Activated T-helper 1 cell treated with anti-CD3 and anti-CD28 coated beads, Interleukin-12 subunit alpha, Interleukin-12 subunit beta, Interleukin-2, Interleukin-4 antibody, amounts not matched to agents 30 ng/mL and 10 ng/mL and 1 ng/mL, durations not matched to agents 14 hours and 24 hours and 36 hours (primary cell): ENCODE results near the gene GYPA. TPM values are rescaled to one million over a fixed set of nuclear protein-coding genes. Genes with fewer than 3 reads are reported as not detected.
"Not testable (repeated sequence)": the region's sequence is repeated elsewhere in the genome, so short reads cannot be mapped to it uniquely, and the experiment has no call there.

Experiments
- DNase-seq: peaks from one replicate; pipeline ENCODE4 v3.0.0; 2021; ENCODE audit warnings: low spot score
- H3K27ac Mint-ChIP-seq: one replicate; pipeline ENCODE4 v1.8.0; 2021; ENCODE audit warnings: mild to moderate bottlenecking, mixed read lengths
- H3K27me3 Mint-ChIP-seq: one replicate; pipeline ENCODE4 v1.8.0; 2022; ENCODE audit warnings: mild to moderate bottlenecking, moderate library complexity, mixed read lengths; ENCODE audit not compliant: insufficient read depth
- H3K36me3 Mint-ChIP-seq: one replicate; pipeline ENCODE4 v1.8.0; 2021; ENCODE audit warnings: low read depth, mixed read lengths
- H3K4me1 Mint-ChIP-seq: one replicate; pipeline ENCODE4 v1.8.0; 2021; ENCODE audit warnings: low read depth, mixed read lengths
- H3K4me3 Mint-ChIP-seq: one replicate; pipeline ENCODE4 v1.8.0; 2021; ENCODE audit warnings: mild to moderate bottlenecking, moderate library complexity, mixed read lengths
- H3K9me3 Mint-ChIP-seq: one replicate; pipeline ENCODE4 v1.8.0; 2021; ENCODE audit warnings: mixed read lengths
- intact Hi-C: fragments of 100-400 bp; cut with micrococcal nuclease; formaldehyde crosslinking; loops from one replicate; pipeline ENCODE4 v1.15.1; 2024
- total RNA-seq: library from RNA; stranded (reverse); gene quantifications from 2 replicates; pipeline ENCODE4 v1.2.3, GENCODE V29; 2022

Gene GYPA
- total RNA-seq = not detected in 2 replicates

DNA sequence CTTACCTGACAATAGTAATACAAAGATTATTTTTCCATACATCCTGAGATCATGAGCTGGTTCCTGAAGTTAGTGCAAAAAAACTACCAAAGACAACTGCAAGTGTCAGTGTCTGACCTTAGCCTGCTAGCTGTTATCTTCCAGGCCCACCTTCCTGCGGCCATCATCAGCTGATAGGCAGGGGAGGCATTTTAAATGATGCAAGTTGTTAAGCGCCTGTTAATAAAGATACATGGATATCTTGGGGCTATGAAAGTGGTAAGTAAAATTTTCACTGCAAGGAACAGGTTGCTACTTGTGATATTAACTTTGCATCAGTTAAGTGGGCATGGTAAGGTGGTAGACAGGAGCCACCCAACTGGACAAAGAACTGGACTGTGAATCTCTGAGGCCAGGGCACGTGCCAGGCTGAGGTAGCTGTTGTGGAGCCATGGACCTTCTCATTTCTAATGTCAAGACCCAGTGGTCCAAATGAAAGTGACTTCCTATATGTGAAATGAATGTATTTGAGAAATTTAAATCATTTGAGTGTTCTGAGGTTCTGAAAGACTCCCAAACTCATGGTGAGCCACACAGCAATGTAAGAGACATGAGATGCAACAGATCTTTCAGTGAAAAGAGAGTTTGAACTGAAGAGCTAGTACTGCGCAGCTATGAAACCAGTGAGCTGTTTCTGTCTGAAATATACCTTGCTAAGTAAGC is at the start of gene GYPA:
TSS of gene GYPA (minus strand) at position 125 of the 702 bp plus-strand sequence. CDS start at position 42, 83 bp downstream.
- H3K36me3 Mint-ChIP-seq, H3K4me3 Mint-ChIP-seq, H3K9me3 Mint-ChIP-seq, intact Hi-C loops, H3K27me3 Mint-ChIP-seq, H3K4me1 Mint-ChIP-seq, H3K27ac Mint-ChIP-seq, DNase-seq: not testable (repeated sequence)

DNA sequence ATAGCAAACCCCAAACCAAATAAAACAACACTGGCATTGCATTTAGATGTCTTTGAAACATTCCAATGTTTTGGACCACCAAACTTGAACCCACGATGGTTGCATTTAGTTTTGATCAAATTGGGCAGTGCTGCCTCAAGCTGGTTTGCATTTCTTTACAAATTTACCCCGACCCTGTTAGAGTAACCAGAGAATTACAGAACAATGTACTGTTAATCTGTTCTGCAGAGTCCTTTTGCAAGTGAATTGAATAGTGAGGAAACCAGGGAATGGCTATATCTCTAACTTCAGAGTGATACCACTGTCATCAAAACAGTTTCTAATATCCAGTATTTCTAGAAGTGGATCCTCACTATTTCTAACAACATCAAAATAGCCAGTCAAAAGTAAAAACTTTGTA is 49.5 kb upstream of the GYPA start:
- H3K9me3 Mint-ChIP-seq = peaks cover 4% of the 10 kb centered on the region
- no peak overlapping the region for H3K27ac Mint-ChIP-seq
- no peak overlapping the region for H3K4me3 Mint-ChIP-seq
- intact Hi-C loops = no loop called here
- H3K36me3 Mint-ChIP-seq = no peaks in the 10 kb centered on the region
- no peaks in the 10 kb centered on the region for H3K4me1 Mint-ChIP-seq
- peaks cover 10% of the 10 kb centered on the region for H3K27me3 Mint-ChIP-seq
- DNase-seq = no peak

GRCh38 chr4:144189121-144189520 is 48.6 kb upstream of the GYPA start:
- peaks cover 4% of the 10 kb centered on the region for H3K9me3 Mint-ChIP-seq
- no peak overlapping the region for H3K27ac Mint-ChIP-seq
- intact Hi-C loops = no loop called here
- H3K27me3 Mint-ChIP-seq = peaks cover 10% of the 10 kb centered on the region
- no peak for DNase-seq
- no peaks in the 10 kb centered on the region for H3K36me3 Mint-ChIP-seq
- H3K4me3 Mint-ChIP-seq = no peak overlapping the region
- H3K4me1 Mint-ChIP-seq = no peaks in the 10 kb centered on the region

- no peak overlapping the region for H3K27ac Mint-ChIP-seq
- DNase-seq = no peak
- no peaks in the 10 kb centered on the region for H3K4me1 Mint-ChIP-seq
- no peaks in the 10 kb centered on the region for H3K36me3 Mint-ChIP-seq
- no peak overlapping the region for H3K4me3 Mint-ChIP-seq
- H3K27me3 Mint-ChIP-seq = peaks cover 7% of the 10 kb centered on the region
- intact Hi-C loops = no loop called here
- no peaks in the 10 kb centered on the region for H3K9me3 Mint-ChIP-seq
Observed at GRCh38 chr4:144185086-144185485, 44.6 kb upstream of the GYPA start.

DNA sequence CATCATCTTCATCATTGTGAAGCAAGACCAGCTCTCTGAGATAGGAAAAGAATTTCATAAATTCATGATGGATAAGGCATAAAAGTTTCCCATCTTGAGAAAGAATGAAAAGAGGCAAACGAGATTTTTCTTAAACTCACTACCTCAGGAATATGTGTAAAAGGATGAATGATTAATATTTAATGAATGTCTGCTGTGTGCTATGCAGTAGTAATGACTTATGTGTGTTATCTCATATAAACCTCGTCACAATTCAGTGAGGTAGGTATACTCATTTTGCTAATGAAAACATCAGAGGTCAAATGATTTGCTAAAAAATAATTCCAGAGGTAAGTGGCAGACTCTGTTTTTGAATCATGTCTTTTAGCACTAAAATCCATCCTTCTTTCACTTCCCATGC is 42.6 kb upstream of the GYPA start:
- no peak overlapping the region for H3K4me3 Mint-ChIP-seq
- H3K4me1 Mint-ChIP-seq = peaks cover 15% of the 10 kb centered on the region
- peaks cover 7% of the 10 kb centered on the region for H3K27me3 Mint-ChIP-seq
- no peak for DNase-seq
- H3K36me3 Mint-ChIP-seq = no peaks in the 10 kb centered on the region
- intact Hi-C loops = no loop called here
- H3K27ac Mint-ChIP-seq = no peak overlapping the region
- no peaks in the 10 kb centered on the region for H3K9me3 Mint-ChIP-seq

- DNase-seq = no peak
- Mint-ChIP-seq H3K9me3 (no peaks in the 10 kb centered on the region), H3K4me1 (peaks cover 19% of the 10 kb centered on the region), H3K4me3 (no peak overlapping the region), H3K27ac (no peak overlapping the region), H3K27me3 (peaks cover 7% of the 10 kb centered on the region), H3K36me3 (no peaks in the 10 kb centered on the region)
- intact Hi-C loops = no loop called here
Observed at GRCh38 chr4:144181391-144181790, 40.9 kb upstream of the GYPA start.

GRCh38 chr4:144179152-144179739 is 38.7 kb upstream of the GYPA start:
- H3K4me1 Mint-ChIP-seq = peaks cover 34% of the 10 kb centered on the region
- DNase-seq = no peak
- peak overlapping the region; percentile 0 for H3K4me3 Mint-ChIP-seq
- H3K27ac Mint-ChIP-seq = peak overlapping the region; percentile 11
- peaks cover 3% of the 10 kb centered on the region for H3K27me3 Mint-ChIP-seq
- intact Hi-C loops = loop anchor here (10.0 kb wide), 1 partner anchor 1116 kb away; no protein-coding TSS in a partner anchor
- H3K36me3 Mint-ChIP-seq = no peaks in the 10 kb centered on the region
- no peaks in the 10 kb centered on the region for H3K9me3 Mint-ChIP-seq

DNA sequence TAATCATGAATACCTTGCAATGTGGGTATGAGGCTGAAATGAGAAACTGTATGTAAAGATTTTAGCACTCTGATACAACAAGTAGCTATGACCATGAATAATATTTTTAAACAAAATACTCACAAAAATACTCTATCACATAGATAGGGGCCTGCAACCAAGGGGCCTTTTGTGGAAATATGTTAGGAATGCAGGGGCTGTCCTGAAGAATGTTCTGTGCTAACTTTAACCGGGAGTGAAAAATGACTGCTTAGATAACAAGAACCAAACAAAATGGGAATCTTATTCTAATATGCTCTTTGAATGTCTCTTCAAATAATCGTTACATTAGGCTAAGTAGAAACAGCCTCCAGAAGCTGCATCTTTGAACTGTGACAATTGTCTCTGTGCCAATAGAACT is 37.9 kb upstream of the GYPA start:
- Mint-ChIP-seq H3K9me3 (no peaks in the 10 kb centered on the region), H3K4me3 (no peak overlapping the region), H3K36me3 (no peaks in the 10 kb centered on the region), H3K27ac (no peak overlapping the region), H3K4me1 (peaks cover 38% of the 10 kb centered on the region), H3K27me3 (no peaks in the 10 kb centered on the region)
- DNase-seq = no peak
- intact Hi-C loops = loop anchor here (10.0 kb wide), 1 partner anchor 1116 kb away; no protein-coding TSS in a partner anchor

DNA sequence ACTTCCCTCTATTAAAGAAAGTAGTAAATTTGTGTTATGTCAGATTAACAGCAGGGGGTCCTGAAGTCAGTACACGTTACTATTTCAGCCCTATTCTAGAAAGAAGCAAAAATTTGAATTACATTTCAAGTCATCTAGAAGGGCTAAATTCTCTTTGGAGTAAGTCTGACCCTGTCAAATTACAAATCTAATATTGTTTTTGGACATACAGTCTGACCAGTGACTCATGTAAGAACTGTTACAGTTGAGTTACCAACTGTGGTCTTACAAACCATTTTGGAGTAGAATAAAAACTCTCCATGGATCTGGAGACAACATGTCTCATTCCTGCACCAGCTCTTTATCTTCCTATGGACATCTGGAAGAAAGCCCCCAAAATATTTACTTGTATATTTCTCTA is 36.0 kb upstream of the GYPA start:
- H3K27me3 Mint-ChIP-seq = no peaks in the 10 kb centered on the region
- no peaks in the 10 kb centered on the region for H3K9me3 Mint-ChIP-seq
- no peak overlapping the region for H3K4me3 Mint-ChIP-seq
- H3K4me1 Mint-ChIP-seq = peaks cover 38% of the 10 kb centered on the region
- no peak for DNase-seq
- no peak overlapping the region for H3K27ac Mint-ChIP-seq
- intact Hi-C loops = loop anchor here (10.0 kb wide), 1 partner anchor 1118 kb away; no protein-coding TSS in a partner anchor
- H3K36me3 Mint-ChIP-seq = no peaks in the 10 kb centered on the region

DNA sequence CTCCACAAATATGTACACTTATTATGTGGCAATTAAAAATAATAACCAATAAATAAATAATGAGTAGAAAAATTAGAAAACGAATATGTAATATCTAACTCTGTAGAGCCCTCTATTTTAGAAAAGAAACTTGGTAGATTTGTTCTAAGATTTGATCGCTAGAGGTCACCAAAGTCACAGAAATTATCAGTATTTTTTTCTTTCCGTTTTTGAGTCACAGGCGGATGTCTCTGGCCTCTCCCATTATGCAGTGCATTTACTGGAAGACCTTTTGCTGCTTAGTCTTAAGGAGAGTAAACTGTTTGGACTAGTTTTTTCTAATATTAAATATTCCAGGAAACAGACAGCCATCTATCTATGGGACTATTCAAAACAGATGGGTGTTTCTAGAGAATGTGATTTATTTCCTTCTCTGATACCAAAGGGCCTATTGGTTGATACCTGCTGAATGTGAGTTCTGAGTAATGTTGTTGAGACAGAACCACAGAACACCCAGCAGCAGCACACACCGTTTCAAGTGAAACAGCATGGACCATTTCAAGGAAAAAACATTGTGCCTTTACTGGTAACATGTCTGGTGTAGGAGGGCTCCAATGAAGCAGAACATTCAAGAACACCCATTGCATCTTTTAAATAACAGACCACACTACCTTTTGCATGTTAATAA is 34.0 kb upstream of the GYPA start:
- Mint-ChIP-seq H3K27me3 (peaks cover 4% of the 10 kb centered on the region), H3K4me3 (peak overlapping the region; percentile 40), H3K9me3 (no peaks in the 10 kb centered on the region), H3K27ac (peak overlapping the region; percentile 70), H3K4me1 (peaks cover 37% of the 10 kb centered on the region), H3K36me3 (no peaks in the 10 kb centered on the region)
- DNase-seq = peak; percentile 19
- intact Hi-C loops = loop anchor here (1.0 to 10.0 kb wide), 10 partner anchors 472 to 1444 kb away; partner anchors contain the start of genes HHIP and MMAA

DNA sequence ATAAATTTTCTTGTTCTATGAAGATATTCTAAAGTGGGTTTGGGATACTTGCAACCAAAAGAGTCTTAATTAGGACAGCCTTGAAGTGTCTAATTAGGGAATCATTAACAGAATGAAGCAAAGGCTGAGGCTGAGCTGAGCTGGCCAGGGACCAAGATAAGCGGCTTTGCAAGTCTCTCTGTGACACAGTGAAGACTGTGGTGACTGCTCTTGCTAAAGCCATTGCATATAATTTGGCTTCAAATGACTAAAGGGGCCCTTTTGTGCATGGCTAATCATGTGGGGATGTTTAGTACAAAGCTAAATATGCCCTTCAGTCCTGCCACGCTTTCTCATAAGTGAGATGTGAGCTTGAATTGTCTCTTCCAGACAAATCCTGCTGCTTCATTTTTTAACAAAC is 31.2 kb upstream of the GYPA start:
- Mint-ChIP-seq H3K27me3 (peaks cover 8% of the 10 kb centered on the region), H3K27ac (no peak overlapping the region), H3K4me3 (no peak overlapping the region), H3K36me3 (no peaks in the 10 kb centered on the region), H3K4me1 (peaks cover 20% of the 10 kb centered on the region), H3K9me3 (no peaks in the 10 kb centered on the region)
- no peak for DNase-seq
- intact Hi-C loops = loop anchor here (10.0 kb wide), 1 partner anchor 1123 kb away; no protein-coding TSS in a partner anchor

GRCh38 chr4:144169211-144169610 is 28.7 kb upstream of the GYPA start:
- DNase-seq = no peak
- Mint-ChIP-seq H3K27me3 (peaks cover 9% of the 10 kb centered on the region), H3K36me3 (no peaks in the 10 kb centered on the region), H3K9me3 (no peaks in the 10 kb centered on the region), H3K4me1 (peaks cover 4% of the 10 kb centered on the region), H3K4me3 (no peak overlapping the region), H3K27ac (no peak overlapping the region)
- intact Hi-C loops = no loop called here

- no peaks in the 10 kb centered on the region for H3K9me3 Mint-ChIP-seq
- H3K4me3 Mint-ChIP-seq = no peak overlapping the region
- no peak overlapping the region for H3K27ac Mint-ChIP-seq
- intact Hi-C loops = no loop called here
- H3K4me1 Mint-ChIP-seq = no peaks in the 10 kb centered on the region
- DNase-seq = no peak
- peaks cover 2% of the 10 kb centered on the region for H3K27me3 Mint-ChIP-seq
- H3K36me3 Mint-ChIP-seq = no peaks in the 10 kb centered on the region
Observed at GRCh38 chr4:144154044-144154443, 13.5 kb upstream of the GYPA start.
